GM12878 (cell line): Measurements from ENCODE around the gene RBM11. TPM values are rescaled to one million over a fixed set of nuclear protein-coding genes. Genes with fewer than 3 reads are reported as not detected.

Source experiments
- ATAC-seq: fragments of 200-7000 bp; cut with Tn5 transposase; 3 replicates; pipeline ENCODE4 v1.9.1; 2020; ENCODE audit warnings: mild to moderate bottlenecking, moderate library complexity
- BruUV-seq: library from RNA; stranded (reverse); fragments of 400-500 nt; replicated peaks from 2 replicates; lab custom pipeline; 2021; lab: Mats Ljungman, UMichigan
- CTCF ChIA-PET: fragments of 300-600 bp; sonication (Branson Sonifier 250); formaldehyde crosslinking; extraction: SDS; loops from one replicate; lab custom pipeline; 2021; ENCODE audit warnings: inconsistent platforms; lab: Yijun Ruan, JAX
- POLR2A ChIA-PET: fragments of 350-600 bp; formaldehyde crosslinking; extraction: SDS; loops from one replicate; lab custom pipeline; 2021; ENCODE audit warnings: inconsistent platforms; lab: Charles Lee
- RAD21 ChIA-PET: fragments of 300-600 bp; sonication (Branson Sonifier 250); formaldehyde crosslinking; loops from one replicate; lab custom pipeline; 2023; ENCODE audit warnings: antibody characterized with exemption; ENCODE audit not compliant: unreplicated experiment; lab: Charles Lee
- SMC1A ChIA-PET: fragments of 300-600 bp; sonication (Branson Sonifier 250); formaldehyde crosslinking; loops from one replicate; lab custom pipeline; 2023; ENCODE audit not compliant: unreplicated experiment, uncharacterized antibody; lab: Charles Lee
- DNase-seq: peaks from one replicate; pipeline ENCODE4 v3.0.0-alpha.2; 2011; ENCODE audit warnings: low read depth, low spot score
- FAIRE-seq: peaks from 3 replicates; lab custom pipeline; 2011; peaks lifted over from hg19 to GRCh38; lab: Jason Lieb, UNC
- H2AFZ ChIP-seq: 2 replicates; pipeline ENCODE4 v1.6.0; 2011; ENCODE audit warnings: low read depth, low read length, control low read depth; ENCODE audit not compliant: control insufficient read depth
- H3K27ac ChIP-seq: 2 replicates; pipeline ENCODE4 v1.5.1; 2011; ENCODE audit warnings: control low read depth; ENCODE audit not compliant: control insufficient read depth, insufficient read depth
- H3K27me3 ChIP-seq, 2 experiments: replicated peaks in 1 of 2; 2 replicates each; pipeline versions ENCODE4 v1.6.0 to v1.6.1; 2011; ENCODE audit warnings: low read length in 1 of 2; ENCODE audit not compliant: control insufficient read depth in 2 of 2, insufficient read depth in 2 of 2
- H3K36me3 ChIP-seq, 2 experiments: 2 replicates each; pipeline ENCODE4 v1.5.1; 2011; ENCODE audit warnings: low read length in 1 of 2; ENCODE audit not compliant: control insufficient read depth in 2 of 2, insufficient read depth in 2 of 2
- H3K4me1 ChIP-seq: 2 replicates; pipeline ENCODE4 v1.6.1; 2011; ENCODE audit warnings: mild to moderate bottlenecking, low read length, moderate library complexity, mixed read lengths; ENCODE audit not compliant: control insufficient read depth, insufficient read depth
- H3K4me2 ChIP-seq: 2 replicates; pipeline ENCODE4 v1.6.0; 2011; ENCODE audit warnings: control low read depth; ENCODE audit not compliant: control insufficient read depth, insufficient read depth
- H3K4me3 ChIP-seq: fragments of 200-600 bp; sonication (generic); 2 replicates; pipeline ENCODE4 v1.5.1; 2016
- H3K79me2 ChIP-seq: 2 replicates; pipeline ENCODE4 v1.6.0; 2011; ENCODE audit warnings: low read length; ENCODE audit not compliant: control insufficient read depth, insufficient read depth
- H3K9ac ChIP-seq: 2 replicates; pipeline ENCODE4 v1.8.0; 2011; ENCODE audit warnings: low read length, control low read depth, mixed read lengths; ENCODE audit not compliant: control insufficient read depth, insufficient read depth
- H3K9me3 ChIP-seq: replicated peaks from 3 replicates; pipeline ENCODE4 v1.5.1; 2011; ENCODE audit warnings: mild to moderate bottlenecking, low read length; ENCODE audit not compliant: control insufficient read depth, insufficient read depth
- H4K20me1 ChIP-seq: 2 replicates; pipeline ENCODE4 v1.6.0; 2011; ENCODE audit not compliant: control insufficient read depth, insufficient read depth
- EP300 ChIP-seq, 2 experiments: fragments of 150-350 bp in 1 of 2; IDR thresholded peaks; 2 replicates each; pipeline ENCODE4 v1.6.1; 2011 to 2012; ENCODE audit warnings: low read depth in 2 of 2, low read length in 2 of 2, borderline replicate concordance in 1 of 2, improper control_type of control experiment in 1 of 2, inconsistent platforms in 1 of 2; ENCODE audit not compliant: control insufficient read depth in 1 of 2
- ETV6 ChIP-seq, 2 experiments: fragments of 450-650 bp in 1 of 2; IDR thresholded peaks in 1 of 2; conservative IDR thresholded peaks in 1 of 2; 2 replicates each; pipeline ENCODE4 v1.6.1; 2014; ENCODE audit warnings: antibody characterized with exemption in 1 of 2, borderline replicate concordance in 1 of 2, low read depth in 1 of 2, mild to moderate bottlenecking in 1 of 2, moderate library complexity in 1 of 2
- IKZF1 ChIP-seq: fragments of 450-650 bp; conservative IDR thresholded peaks from 2 replicates; pipeline ENCODE4 v1.6.1; 2017; ENCODE audit warnings: antibody characterized with exemption, mild to moderate bottlenecking
- JUND ChIP-seq: IDR thresholded peaks from 2 replicates; pipeline ENCODE4 v1.6.1; 2012; ENCODE audit warnings: low read depth, mild to moderate bottlenecking, low read length, improper control_type of control experiment, moderate library complexity
- LARP7 ChIP-seq: fragments of 450-650 bp; IDR thresholded peaks from 2 replicates; pipeline ENCODE4 v1.6.1; 2017; ENCODE audit warnings: mild to moderate bottlenecking
- MTA2 ChIP-seq: fragments of 450-650 bp; IDR thresholded peaks from 2 replicates; pipeline ENCODE4 v1.6.1; 2016; ENCODE audit warnings: low read depth, mild to moderate bottlenecking, moderate library complexity
- SMC3 ChIP-seq: IDR thresholded peaks from 2 replicates; pipeline ENCODE4 v1.6.1; 2011; ENCODE audit warnings: low read length, improper control_type of control experiment, borderline replicate concordance
- WGBS: methylation state at CpG from one replicate; pipeline ENCODE4 v1.1.6; 2016; ENCODE audit warnings: low lambda C conversion rate; ENCODE audit not compliant: insufficient replicate concordance, insufficient coverage; ENCODE audit errors: missing lambda C conversion rate; 5-methylcytosine and 5-hydroxymethylcytosine counted together
- in situ Hi-C: fragments of 300-500 bp; cut with MboI; formaldehyde crosslinking; loops from 9 replicates; pipeline ENCODE4 v1.14.3; 2018; ENCODE audit warnings: mixed read lengths
- intact Hi-C: fragments of 100-400 bp; cut with micrococcal nuclease; formaldehyde crosslinking; loops from one replicate; pipeline ENCODE4 v1.14.2; 2022; ENCODE audit not compliant: unreplicated experiment
- polyA plus RNA-seq, 11 experiments: library from polyadenylated mRNA; depleted of rRNA in 4 of 11; unstranded in 6 of 11; stranded (reverse) in 5 of 11; fragments of >200 nt; fragmentation: Nextera tagmentation in 4 of 11; fragmentation: Illumina TruSeq in 1 of 11; extraction: Ambion mirVana in 4 of 11; extraction: Trizol in 1 of 11; gene quantifications; 1 replicate in 1 of 11; 2 replicates in 10 of 11; pipeline versions ENCODE4 v1.2.1 to v1.2.3, GENCODE V29; 2011 to 2016; ENCODE audit warnings: inconsistent platforms in 2 of 11, missing spikeins in 2 of 11, low read depth in 1 of 11
- total RNA-seq, 4 experiments: library from RNA; depleted of rRNA in 3 of 4; stranded (reverse); fragments of >200 nt in 3 of 4; fragmentation: Illumina TruSeq in 1 of 4; extraction: Trizol in 1 of 4; gene quantifications; 2 replicates each; pipeline versions ENCODE4 v1.2.1 to v1.2.3, GENCODE V29; 2013 to 2021

Gene RBM11
- total and polyA plus RNA-seq, 10 of the 15 experiments (the other 5 are each of a cell fraction or from before 2014, with no cell fraction given): 0.29 to 1.8 (median 0.35) TPM; not detected in 1

GRCh38 chr21:14241297-14241696, 25.3 kb downstream of the RBM11 start (continued):
- TF ChIP-seq IKZF1 (no peak), MTA2 (no peak)

- no peak for FAIRE-seq
- ATAC-seq: no peak
Observed at GRCh38 chr21:14243461-14243860, 27.5 kb downstream of the RBM11 start.

DNA sequence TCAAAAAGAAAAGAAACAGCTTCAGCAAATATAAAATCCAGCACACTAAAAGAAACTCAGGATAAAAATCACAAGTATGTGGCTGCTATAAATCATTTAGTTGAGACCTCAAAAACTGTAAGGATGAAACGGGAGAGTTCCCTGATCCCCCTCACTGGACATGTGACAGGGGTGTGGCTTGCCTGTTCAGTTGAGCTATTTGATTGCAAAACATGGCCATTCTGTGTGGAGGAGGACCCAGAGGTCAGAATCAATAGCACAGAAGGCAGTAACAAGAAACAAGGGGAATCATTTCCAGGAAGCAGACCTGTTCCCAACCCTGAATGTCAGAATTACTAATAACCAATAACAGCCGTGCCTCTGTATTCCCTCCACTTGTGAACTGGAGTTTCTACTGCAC, 27.9 kb downstream of the RBM11 start:
- in situ Hi-C loops: no loop called here
- H3K27ac ChIP-seq: no peak overlapping the region
- DNase-seq (no peak), ATAC-seq (no peak), FAIRE-seq (no peak)
- no peak overlapping the region for H3K4me2 ChIP-seq
- WGBS: 15% methylated on average over 2 of the region's 2 CpGs
- ChIA-PET RAD21 (no interaction called here), POLR2A (no interaction called here), SMC1A (no interaction called here), CTCF (interaction anchor here (1.1 kb wide), 1 partner anchor 10 kb away, joined by 3 read pairs; no protein-coding TSS in a partner anchor)
- intact Hi-C loops: no loop called here
- H3K36me3 ChIP-seq: no peaks in the 10 kb centered on the region
- H4K20me1 ChIP-seq: no peaks in the 10 kb centered on the region
- H2AFZ ChIP-seq: no peak overlapping the region
- no peak overlapping the region for H3K4me3 ChIP-seq
- H3K79me2 ChIP-seq: no peaks in the 10 kb centered on the region
- TF ChIP-seq LARP7: no peak
- no peak for TF ChIP-seq EP300 (IDR thresholded peaks at IDR 0.05; ENCODE audit: borderline replicate concordance in 1 of 2, control insufficient read depth in 1 of 2, low read depth in 2 of 2, low read length in 2 of 2)
- TF ChIP-seq SMC3: no peak
- no peak for TF ChIP-seq ETV6 (conservative IDR thresholded peaks at IDR 0.05 in 1 of 2, IDR thresholded peaks at IDR 0.05 in 1 of 2; ENCODE audit: borderline replicate concordance in 1 of 2, low read depth in 1 of 2)
- H3K9me3 ChIP-seq: no peaks in the 10 kb centered on the region
- BruUV-seq: no TSS peak
- no peak overlapping the region for H3K9ac ChIP-seq
- no peaks in the 10 kb centered on the region for H3K4me1 ChIP-seq
- H3K27me3 ChIP-seq: no peaks in the 10 kb centered on the region

More at GRCh38 chr21:14243461-14243860, 27.5 kb downstream of the RBM11 start:
- ChIA-PET RAD21 (no interaction called here), POLR2A (no interaction called here), SMC1A (no interaction called here), CTCF (interaction anchor here (1.1 kb wide), 1 partner anchor 10 kb away, joined by 3 read pairs; no protein-coding TSS in a partner anchor)
- H2AFZ ChIP-seq: no peak overlapping the region
- intact Hi-C loops: no loop called here
- no peak overlapping the region for H3K4me2 ChIP-seq
- 0% methylated on average over 1 of the region's 1 CpG for WGBS
- no peak overlapping the region for H3K4me3 ChIP-seq
- H3K79me2 ChIP-seq: no peaks in the 10 kb centered on the region
- no peak for DNase-seq
- H3K27ac ChIP-seq: no peak overlapping the region
- BruUV-seq: no TSS peak
- no peaks in the 10 kb centered on the region for H3K9me3 ChIP-seq
- no peaks in the 10 kb centered on the region for H4K20me1 ChIP-seq
- H3K4me1 ChIP-seq: no peaks in the 10 kb centered on the region
- in situ Hi-C loops: no loop called here
- no peaks in the 10 kb centered on the region for H3K27me3 ChIP-seq
- H3K9ac ChIP-seq: no peak overlapping the region
- TF ChIP-seq JUND: no peak
- H3K36me3 ChIP-seq: no peaks in the 10 kb centered on the region
